A549 treated with CpdA at 1 μM for 4 hours (cell line): ENCODE results near the gene RAB32. TPM values are rescaled to one million over a fixed set of nuclear protein-coding genes. Genes with fewer than 3 reads are reported as not detected.

Experiments
- total RNA-seq: library from RNA; stranded (reverse); fragments of 200-300 nt; extraction: Qiagen RNA extraction; gene quantifications from 5 replicates; pipeline ENCODE4 v1.2.3, GENCODE V29; 2022; ENCODE audit warnings: low read depth

Gene RAB32
- 35.3 to 47.8 TPM (median 44.8 TPM) in 5 replicates for total RNA-seq

GRCh38 chr6:146543211-146543939, at the start of gene RAB32:
Gene RAB32, plus strand, starts transcription at chr6:146543833. Its CDS starts 39 bp downstream, at chr6:146543872.

GRCh38 chr6:146598772-146599405, 55.3 kb downstream of the RAB32 start, which contains the start of gene ADGB:
Gene ADGB, plus strand, starts transcription at chr6:146598972. Its CDS starts 69 bp downstream, at chr6:146599041.

Other genes starting within 250 kb of the RAB32 start
- not detected in 5 replicates for gene ADGB, start 55.1 kb downstream of the RAB32 start, total RNA-seq